CD4-positive, CD25-positive, alpha-beta regulatory T cell (primary cell): ENCODE data around the gene ZNF474. TPM values are rescaled to one million over a fixed set of nuclear protein-coding genes. Genes with fewer than 3 reads are reported as not detected.

Experiments used
- ATAC-seq, 2 donors: fragments of 150-1000 bp; cut with Tn5 transposase; one replicate each; pipeline ENCODE4 v1.10.0; 2021; ENCODE audit warnings: low read depth in 2 of 2, moderate number of reproducible peaks in 2 of 2, moderate library complexity in 1 of 2
- DNase-seq, 3 donors: peaks; one replicate each; pipeline versions ENCODE4 v3.0.0 to v3.0.0-alpha.2; 2012 to 2022; ENCODE audit warnings: mixed read lengths in 1 of 3
- H3K27ac ChIP-seq: one replicate; pipeline ENCODE4 v1.7.0; 2013; ENCODE audit warnings: mild to moderate bottlenecking, low read length; ENCODE audit not compliant: insufficient read depth, poor library complexity, severe bottlenecking
- H3K27me3 ChIP-seq: one replicate; pipeline ENCODE4 v1.7.0; 2013; ENCODE audit warnings: low read length; ENCODE audit not compliant: control insufficient read depth, insufficient read depth
- H3K36me3 ChIP-seq: one replicate; pipeline ENCODE4 v1.7.0; 2013; ENCODE audit warnings: mild to moderate bottlenecking, low read length, moderate library complexity; ENCODE audit not compliant: control insufficient read depth, insufficient read depth
- H3K4me1 ChIP-seq: 2 replicates; pipeline ENCODE4 v1.7.0; 2013; ENCODE audit warnings: mild to moderate bottlenecking, low read length; ENCODE audit not compliant: insufficient read depth, control insufficient read depth, poor library complexity, severe bottlenecking
- H3K4me3 ChIP-seq: one replicate; pipeline ENCODE4 v1.7.0; 2013; ENCODE audit warnings: low read depth, mild to moderate bottlenecking, low read length, moderate library complexity
- H3K9me3 ChIP-seq, 2 experiments: 1 replicate in 1 of 2; 2 replicates in 1 of 2; pipeline ENCODE4 v1.7.0; 2013; ENCODE audit warnings: low read length in 2 of 2, mild to moderate bottlenecking in 1 of 2, moderate library complexity in 1 of 2; ENCODE audit not compliant: control insufficient read depth in 2 of 2
- H3K27ac Mint-ChIP-seq, 3 donors: one replicate each; pipeline ENCODE4 v1.8.0; 2020 to 2022; ENCODE audit warnings: mild to moderate bottlenecking in 3 of 3, mixed read lengths in 3 of 3, moderate library complexity in 2 of 3
- H3K27me3 Mint-ChIP-seq: one replicate; pipeline ENCODE4 v1.8.0; 2022; ENCODE audit warnings: mild to moderate bottlenecking, mixed read lengths
- H3K36me3 Mint-ChIP-seq: one replicate; pipeline ENCODE4 v1.8.0; 2020; ENCODE audit warnings: mixed read lengths
- H3K4me1 Mint-ChIP-seq, 4 donors: one replicate each; pipeline ENCODE4 v1.8.0; 2020 to 2022; ENCODE audit warnings: mixed read lengths in 4 of 4, mild to moderate bottlenecking in 1 of 4
- H3K4me3 Mint-ChIP-seq, 4 donors: one replicate each; pipeline ENCODE4 v1.8.0; 2020 to 2022; ENCODE audit warnings: mild to moderate bottlenecking in 4 of 4, mixed read lengths in 4 of 4, moderate library complexity in 3 of 4
- H3K9me3 Mint-ChIP-seq, 7 donors: one replicate each; pipeline ENCODE4 v1.8.0; 2020 to 2022; ENCODE audit warnings: mixed read lengths in 7 of 7, mild to moderate bottlenecking in 3 of 7, moderate library complexity in 2 of 7
- polyA plus RNA-seq, 4 donors: library from polyadenylated mRNA; unstranded; fragments of 300-500 nt; fragmentation: Illumina TruSeq; gene quantifications; one replicate each; pipeline ENCODE4 v1.2.3, GENCODE V29; 2021
- total RNA-seq: library from RNA; stranded (reverse); gene quantifications from one replicate; pipeline ENCODE4 v1.2.3, GENCODE V29; 2022

The ZNF474 gene
- total and polyA plus RNA-seq, 5 donors from 2014 or later = 0.14 to 0.20 TPM; not detected in 3

- Histone ChIP-seq H3K27ac (no peak overlapping the region), H3K27me3 (no peaks in the 10 kb centered on the region), H3K4me3 (no peak overlapping the region), H3K9me3 (no peaks in the 10 kb centered on the region), H3K4me1 (no peaks in the 10 kb centered on the region), H3K36me3 (no peaks in the 10 kb centered on the region)
- no peak overlapping the region for H3K4me3 Mint-ChIP-seq
- peak overlapping the region in 1 of 3 donors; percentile 34 for H3K27ac Mint-ChIP-seq
- peaks cover 0 to 8% (median 0%) of the 10 kb centered on the region in 7 donors for H3K9me3 Mint-ChIP-seq
- ATAC-seq = no peak
- no peaks in the 10 kb centered on the region for H3K27me3 Mint-ChIP-seq
- no peaks in the 10 kb centered on the region for H3K36me3 Mint-ChIP-seq
- peaks cover 0 to 13% (median 6%) of the 10 kb centered on the region in 4 donors for H3K4me1 Mint-ChIP-seq
- DNase-seq = no peak
Observed at GRCh38 chr5:122138356-122138755, 9.0 kb downstream of the ZNF474 start.

DNA sequence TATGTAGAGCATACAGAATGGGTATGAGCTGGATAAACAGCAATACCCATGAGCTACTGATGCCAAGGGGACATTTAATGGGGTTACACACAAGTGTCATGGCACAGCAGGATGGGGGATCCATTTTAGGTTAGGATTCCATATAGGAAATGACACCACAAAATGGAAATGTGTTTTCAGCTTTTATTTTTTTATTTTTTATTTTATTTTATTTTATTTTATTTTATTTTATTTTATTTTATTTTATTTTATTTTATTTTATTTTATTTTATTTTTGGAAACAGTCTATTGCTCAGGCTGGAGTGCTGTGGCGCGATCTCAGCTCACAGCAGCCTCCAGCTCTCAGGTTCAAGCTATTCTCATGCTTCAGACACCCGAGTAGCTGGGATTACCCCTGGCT, 11.6 kb downstream of the ZNF474 start:
- no peaks in the 10 kb centered on the region for H3K9me3 ChIP-seq

DNA sequence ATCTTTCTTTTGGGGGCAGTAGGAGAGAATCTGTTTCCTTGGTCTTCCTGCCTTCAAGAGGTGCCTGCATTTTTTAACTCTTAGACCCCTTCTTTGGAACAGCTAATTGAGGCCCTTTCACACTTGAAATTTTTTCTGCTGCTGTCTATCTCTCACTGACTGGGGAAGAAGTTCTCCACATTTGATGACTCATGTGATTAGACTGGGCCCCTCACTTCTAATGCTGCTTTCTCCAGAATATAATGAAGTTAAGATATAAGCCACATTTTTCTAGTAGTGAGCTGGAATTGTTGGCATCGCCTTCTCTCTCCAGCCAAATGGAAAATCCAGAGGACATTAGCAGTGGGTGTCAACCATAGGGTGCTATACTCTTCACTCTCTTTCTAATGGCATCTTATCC, 12.4 kb downstream of the ZNF474 start:
- Histone ChIP-seq H3K4me1 (no peaks in the 10 kb centered on the region), H3K9me3 (no peaks in the 10 kb centered on the region), H3K36me3 (no peaks in the 10 kb centered on the region), H3K27me3 (no peaks in the 10 kb centered on the region), H3K4me3 (no peak overlapping the region), H3K27ac (no peak overlapping the region)
- DNase-seq (no peak), ATAC-seq (no peak)
- Mint-ChIP-seq H3K4me3 (no peak overlapping the region), H3K36me3 (no peaks in the 10 kb centered on the region), H3K9me3 (peaks cover 0 to 5% (median 0%) of the 10 kb centered on the region in 7 donors), H3K4me1 (peaks cover 0 to 13% (median 6%) of the 10 kb centered on the region in 4 donors), H3K27ac (no peak overlapping the region), H3K27me3 (no peaks in the 10 kb centered on the region)

More for the DNA sequence above, 11.6 kb downstream of the ZNF474 start:
- Mint-ChIP-seq H3K27ac (no peak overlapping the region), H3K4me3 (no peak overlapping the region), H3K27me3 (no peaks in the 10 kb centered on the region), H3K9me3 (peaks cover 0 to 5% (median 0%) of the 10 kb centered on the region in 7 donors), H3K4me1 (peaks cover 0 to 13% (median 6%) of the 10 kb centered on the region in 4 donors), H3K36me3 (no peaks in the 10 kb centered on the region)
- no peak for ATAC-seq
- no peaks in the 10 kb centered on the region for H3K27me3 ChIP-seq
- H3K36me3 ChIP-seq = no peaks in the 10 kb centered on the region
- DNase-seq = no peak
- no peaks in the 10 kb centered on the region for H3K4me1 ChIP-seq
- H3K4me3 ChIP-seq = no peak overlapping the region
- no peak overlapping the region for H3K27ac ChIP-seq

- Histone ChIP-seq H3K4me1 (no peaks in the 10 kb centered on the region), H3K4me3 (no peak overlapping the region), H3K36me3 (no peaks in the 10 kb centered on the region), H3K27me3 (no peaks in the 10 kb centered on the region), H3K27ac (no peak overlapping the region), H3K9me3 (no peaks in the 10 kb centered on the region)
- Mint-ChIP-seq H3K27me3 (no peaks in the 10 kb centered on the region), H3K27ac (no peak overlapping the region), H3K4me3 (no peak overlapping the region), H3K36me3 (no peaks in the 10 kb centered on the region), H3K4me1 (peaks cover 0 to 7% (median 3%) of the 10 kb centered on the region in 4 donors), H3K9me3 (peaks cover 0 to 3% (median 0%) of the 10 kb centered on the region in 7 donors)
- DNase-seq (no peak), ATAC-seq (no peak)
Observed at GRCh38 chr5:122142480-122143164, 13.3 kb downstream of the ZNF474 start.

DNA sequence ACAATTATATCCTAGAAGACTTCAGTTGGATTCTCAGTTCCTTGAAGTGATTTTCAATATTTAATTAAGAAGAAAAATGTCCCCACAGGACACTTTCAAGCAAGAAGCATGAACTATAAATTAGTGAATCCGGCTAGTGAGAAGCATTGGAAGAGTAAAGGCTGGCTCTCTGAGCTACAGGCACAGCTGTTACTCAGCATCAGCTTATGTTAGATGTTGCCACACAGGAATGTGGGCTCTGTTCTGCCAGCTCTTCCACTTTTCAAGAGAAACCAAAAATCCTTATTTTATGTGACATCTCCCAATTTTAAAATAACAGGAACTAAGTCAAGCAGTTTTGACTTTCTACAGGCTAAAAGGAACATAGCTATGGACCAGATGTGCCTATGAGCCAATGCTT, 14.9 kb downstream of the ZNF474 start:
- no peaks in the 10 kb centered on the region for H3K9me3 ChIP-seq
- H3K9me3 Mint-ChIP-seq = peaks cover 0 to 3% (median 0%) of the 10 kb centered on the region in 7 donors
- H3K36me3 Mint-ChIP-seq = no peaks in the 10 kb centered on the region
- peaks cover 4% of the 10 kb centered on the region for H3K27me3 Mint-ChIP-seq
- H3K4me1 ChIP-seq = no peaks in the 10 kb centered on the region
- H3K4me3 ChIP-seq = no peak overlapping the region
- H3K36me3 ChIP-seq = no peaks in the 10 kb centered on the region
- no peak overlapping the region for H3K27ac ChIP-seq
- DNase-seq (no peak), ATAC-seq (no peak)
- no peak overlapping the region for H3K4me3 Mint-ChIP-seq
- H3K27me3 ChIP-seq = no peaks in the 10 kb centered on the region
- H3K27ac Mint-ChIP-seq = no peak overlapping the region
- no peaks in the 10 kb centered on the region for H3K4me1 Mint-ChIP-seq

- peaks cover 6% of the 10 kb centered on the region for H3K27me3 Mint-ChIP-seq
- H3K4me1 Mint-ChIP-seq = no peaks in the 10 kb centered on the region
- Histone ChIP-seq H3K4me1 (no peaks in the 10 kb centered on the region), H3K27me3 (no peaks in the 10 kb centered on the region), H3K4me3 (no peak overlapping the region), H3K36me3 (no peaks in the 10 kb centered on the region), H3K27ac (no peak overlapping the region), H3K9me3 (no peaks in the 10 kb centered on the region)
- peaks cover 0 to 3% (median 0%) of the 10 kb centered on the region in 7 donors for H3K9me3 Mint-ChIP-seq
- DNase-seq (no peak), ATAC-seq (no peak)
- H3K27ac Mint-ChIP-seq = no peak overlapping the region
- H3K4me3 Mint-ChIP-seq = no peak overlapping the region
- H3K36me3 Mint-ChIP-seq = no peaks in the 10 kb centered on the region
Observed at GRCh38 chr5:122145906-122146305, 16.6 kb downstream of the ZNF474 start.

GRCh38 chr5:122149321-122150090, 20.2 kb downstream of the ZNF474 start:
- Mint-ChIP-seq H3K4me1 (peaks cover 0 to 8% (median 0%) of the 10 kb centered on the region in 4 donors), H3K9me3 (no peaks in the 10 kb centered on the region), H3K36me3 (no peaks in the 10 kb centered on the region), H3K27ac (no peak overlapping the region), H3K27me3 (peaks cover 6% of the 10 kb centered on the region), H3K4me3 (no peak overlapping the region)
- Histone ChIP-seq H3K27me3 (no peaks in the 10 kb centered on the region), H3K27ac (no peak overlapping the region), H3K4me1 (no peaks in the 10 kb centered on the region), H3K9me3 (no peaks in the 10 kb centered on the region), H3K36me3 (no peaks in the 10 kb centered on the region), H3K4me3 (no peak overlapping the region)
- ATAC-seq (no peak), DNase-seq (no peak)
